Heart right ventricle (tissue), 16 donors: Measurements from ENCODE around the gene BMS1. TPM values are rescaled to one million over a fixed set of nuclear protein-coding genes. Genes with fewer than 3 reads are reported as not detected.
"Not testable (repeated sequence)": the region's sequence is repeated elsewhere in the genome, so short reads cannot be mapped to it uniquely, and the experiment has no call there.

Source experiments
- ATAC-seq, 8 donors: fragments of 200-7000 bp; cut with Tn5 transposase; one replicate each; pipeline ENCODE4 v1.9.1; 2020; ENCODE audit warnings: mild to moderate bottlenecking in 8 of 8, moderate library complexity in 8 of 8, moderate number of reproducible peaks in 1 of 8
- DNase-seq, 2 donors: peaks; one replicate each; pipeline ENCODE4 v3.0.0-alpha.2; 2020
- H3K27ac ChIP-seq, 10 donors: fragments of 200-600 bp; sonication (generic) in 2 of 10; one replicate each; pipeline versions ENCODE4 v1.5.0 to v1.8.0; 2020 to 2022; ENCODE audit warnings: mild to moderate bottlenecking in 3 of 10
- H3K27me3 ChIP-seq, 7 donors: fragments of 200-600 bp; one replicate each; pipeline ENCODE4 v1.8.0; 2021 to 2022; ENCODE audit warnings: mild to moderate bottlenecking in 2 of 7
- H3K36me3 ChIP-seq, 9 donors: fragments of 200-600 bp; sonication (generic) in 1 of 9; one replicate each; pipeline versions ENCODE4 v1.5.0 to v1.8.0; 2020 to 2022; ENCODE audit warnings: mild to moderate bottlenecking in 2 of 9
- H3K4me1 ChIP-seq, 9 donors: fragments of 200-600 bp; sonication (generic) in 1 of 9; one replicate each; pipeline versions ENCODE4 v1.5.0 to v1.8.0; 2020 to 2022; ENCODE audit warnings: mild to moderate bottlenecking in 4 of 9
- H3K4me3 ChIP-seq, 10 donors: fragments of 200-600 bp; sonication (generic) in 2 of 10; one replicate each; pipeline versions ENCODE4 v1.5.0 to v1.8.0; 2020 to 2022; ENCODE audit warnings: mild to moderate bottlenecking in 7 of 10, moderate library complexity in 2 of 10
- H3K9me3 ChIP-seq, 11 donors: fragments of 200-600 bp in 10 of 11; sonication (generic) in 2 of 11; one replicate each; pipeline versions ENCODE4 v1.5.0 to v1.8.0; 2013 to 2022; ENCODE audit warnings: mild to moderate bottlenecking in 2 of 11, control low read depth in 1 of 11, moderate library complexity in 1 of 11
- WGBS, 2 donors: extraction: QIAGEN DNeasy Blood & Tissue Kit; methylation state at CpG; one replicate each; pipeline ENCODE4 v1.1.7; 2013; ENCODE audit warnings: inconsistent platforms in 1 of 2; 5-methylcytosine and 5-hydroxymethylcytosine counted together
- intact Hi-C, 10 donors: fragments of 100-400 bp; cut with DNase I; formaldehyde crosslinking; loops; one replicate each; pipeline versions ENCODE4 v1.11.1 to v1.14.2; 2022
- polyA plus RNA-seq, 2 donors: library from polyadenylated mRNA; stranded (reverse); fragments of 200-250 nt; gene quantifications; one replicate each; pipeline ENCODE4 v1.2.3, GENCODE V29; 2013
- total RNA-seq, 10 donors: library from RNA; stranded (reverse); fragmentation: NEBNext Ultra II Directional in 3 of 10; extraction: Animal tissue kit (Norgen Biotek cat#: 25700) in 3 of 10; gene quantifications; one replicate each; pipeline versions ENCODE4 v1.2.1 to v1.2.4, GENCODE V29; 2021 to 2023
- TF ChIP-seq, protein P1 (sequence below), 9 donors: fragments of 200-600 bp; sonication (generic) in 2 of 9; IDR thresholded peaks; one replicate each; pipeline versions ENCODE4 v1.5.0 to v1.8.0; 2021 to 2022; ENCODE audit warnings: antibody characterized with exemption in 9 of 9, mild to moderate bottlenecking in 5 of 9, moderate library complexity in 1 of 9
- donor health status: Arrhythmogenic right ventricular cardiomyopathy.
- donor health status: ischemic (EF 13 %, LVEDD 7.1; RV severe dilation, severe dysfunction).
- donor health status: healthy with polysubstance abuse.
- donor health status: DM: no; HTN: yes; CAD: no.
- donor health status: DM: no; HTN: no; CAD: no.
- donor health status: ischemic (EF 25% LVEDD 6.9; RV normal size, moderate dysfunction).
- donor health status: ischemic (EF 25% LVEDD 5.7; RV mildly dilated, moderate dysfunction).
- donor health status: healthy.
- donor health status: DM: yes; HTN: yes; CAD: no.
- donor health status: Ischemic cardiomyopathy.
- donor health status: ischemic (EF 35%, LVEDD 5.7; RV mildly dilated, moderate dysfunction).
- donor health status: nonischemic (EF 11% LVEDD 7.7; RV severe dilation, severe dysfunction).
- donor health status: DM: yes; HTN: yes; CAD: no.
- donor health status: PGD.
- donor health status: ischemic (EF 29% LVEDD 5.4; RV normal size, mild dysfunction).
- donor health status: nonischemic (EF 23%, LVEDD 6.1; RV moderate dilation, normal function).

BMS1 gene
- total and polyA plus RNA-seq, 12 donors, result 8.0 to 16.5 (median 13.2) TPM

DNA sequence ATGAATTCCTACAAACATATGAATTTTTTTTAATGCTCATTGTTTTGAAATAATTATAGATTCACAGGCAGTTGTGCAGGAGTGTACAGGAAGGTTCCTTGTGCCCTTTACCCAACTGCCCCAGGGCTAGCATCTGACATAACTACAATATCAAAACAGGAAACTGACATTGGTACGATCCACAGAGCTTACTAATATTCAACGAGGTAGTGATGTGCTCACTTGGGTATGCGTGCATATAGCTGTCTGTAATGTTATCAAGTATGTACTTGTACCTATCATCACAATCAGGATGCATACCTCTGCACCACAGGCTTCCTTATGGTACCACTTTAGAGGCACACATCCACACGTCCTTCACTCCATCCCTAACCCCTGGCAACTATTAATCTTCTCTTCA, 68.3 kb downstream of the BMS1 start:
- Histone ChIP-seq H3K27me3 (peaks cover 0 to 42% (median 14%) of the 10 kb centered on the region in 7 donors), H3K36me3 (no peaks in the 10 kb centered on the region), H3K27ac (no peak overlapping the region), H3K9me3 (peaks cover 0 to 12% (median 0%) of the 10 kb centered on the region in 11 donors), H3K4me1 (no peaks in the 10 kb centered on the region), H3K4me3 (no peak overlapping the region)
- 32 to 34% methylated on average over 4 of the region's 4 CpGs for WGBS, 2 donors
- DNase-seq, result no peak
- intact Hi-C loops, result no loop called here
- ATAC-seq, result no peak
- TF ChIP-seq, protein P1, sequence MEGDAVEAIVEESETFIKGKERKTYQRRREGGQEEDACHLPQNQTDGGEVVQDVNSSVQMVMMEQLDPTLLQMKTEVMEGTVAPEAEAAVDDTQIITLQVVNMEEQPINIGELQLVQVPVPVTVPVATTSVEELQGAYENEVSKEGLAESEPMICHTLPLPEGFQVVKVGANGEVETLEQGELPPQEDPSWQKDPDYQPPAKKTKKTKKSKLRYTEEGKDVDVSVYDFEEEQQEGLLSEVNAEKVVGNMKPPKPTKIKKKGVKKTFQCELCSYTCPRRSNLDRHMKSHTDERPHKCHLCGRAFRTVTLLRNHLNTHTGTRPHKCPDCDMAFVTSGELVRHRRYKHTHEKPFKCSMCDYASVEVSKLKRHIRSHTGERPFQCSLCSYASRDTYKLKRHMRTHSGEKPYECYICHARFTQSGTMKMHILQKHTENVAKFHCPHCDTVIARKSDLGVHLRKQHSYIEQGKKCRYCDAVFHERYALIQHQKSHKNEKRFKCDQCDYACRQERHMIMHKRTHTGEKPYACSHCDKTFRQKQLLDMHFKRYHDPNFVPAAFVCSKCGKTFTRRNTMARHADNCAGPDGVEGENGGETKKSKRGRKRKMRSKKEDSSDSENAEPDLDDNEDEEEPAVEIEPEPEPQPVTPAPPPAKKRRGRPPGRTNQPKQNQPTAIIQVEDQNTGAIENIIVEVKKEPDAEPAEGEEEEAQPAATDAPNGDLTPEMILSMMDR (IDR thresholded peaks at IDR 0.05), result no peak

DNA sequence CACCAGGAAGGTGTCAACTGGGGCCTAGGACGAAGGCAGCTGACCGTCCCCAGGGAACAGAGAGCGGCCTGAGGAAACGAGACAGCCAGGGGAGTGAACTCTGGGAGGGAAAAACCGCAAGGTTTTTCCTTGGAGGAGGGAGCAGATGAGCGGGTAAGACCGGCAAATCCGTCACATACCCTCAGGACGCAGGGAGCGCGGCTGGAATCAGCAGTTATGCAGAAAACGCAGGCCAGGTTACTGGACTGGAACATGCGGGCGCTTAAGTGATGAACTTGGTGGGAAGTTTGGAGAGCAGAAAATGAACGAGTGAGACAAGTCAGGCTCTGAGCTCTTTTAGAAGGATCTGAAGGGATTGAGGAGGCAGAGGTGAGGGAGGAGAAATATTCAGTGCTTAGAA, 76.7 kb downstream of the BMS1 start:
- TF ChIP-seq, protein P1 (IDR thresholded peaks at IDR 0.05), result no peak
- Histone ChIP-seq H3K27ac (no peak overlapping the region), H3K9me3 (no peaks in the 10 kb centered on the region), H3K36me3 (no peaks in the 10 kb centered on the region), H3K4me1 (no peaks in the 10 kb centered on the region), H3K4me3 (no peak overlapping the region), H3K27me3 (peaks cover 0 to 66% (median 48%) of the 10 kb centered on the region in 7 donors)
- ATAC-seq (no peak), DNase-seq (no peak)
- intact Hi-C loops, result no loop called here
- 42 to 48% methylated on average over 15 of the region's 15 CpGs for WGBS, 2 donors

DNA sequence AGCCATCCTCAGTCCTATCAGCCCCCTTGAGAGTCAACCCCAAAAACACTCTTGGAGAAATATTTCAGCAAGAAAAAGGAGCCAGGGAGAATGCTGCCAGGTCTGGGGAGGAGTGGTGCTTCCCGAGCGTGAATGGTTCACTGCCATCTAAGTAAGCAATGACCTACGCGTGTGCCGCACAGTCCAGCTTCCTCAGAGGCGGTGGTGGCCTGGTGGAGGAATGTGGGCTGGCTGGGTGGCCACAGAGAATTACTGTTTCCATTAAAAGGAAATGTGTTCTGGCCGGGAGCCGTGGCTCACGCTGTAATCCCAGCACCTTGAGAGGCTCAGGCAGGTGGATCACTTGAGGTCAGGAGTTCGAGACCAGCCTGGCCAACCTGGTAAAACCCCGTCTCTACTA, 77.4 kb downstream of the BMS1 start:
- intact Hi-C loops, H3K36me3 ChIP-seq, ATAC-seq, H3K9me3 ChIP-seq, H3K4me1 ChIP-seq, DNase-seq, H3K27ac ChIP-seq, H3K4me3 ChIP-seq: not testable (repeated sequence)
- WGBS, 2 donors, result 73 to 79% methylated on average over 11 of the region's 11 CpGs
- peaks cover 0 to 70% (median 53%) of the 10 kb centered on the region in 7 donors for H3K27me3 ChIP-seq

DNA sequence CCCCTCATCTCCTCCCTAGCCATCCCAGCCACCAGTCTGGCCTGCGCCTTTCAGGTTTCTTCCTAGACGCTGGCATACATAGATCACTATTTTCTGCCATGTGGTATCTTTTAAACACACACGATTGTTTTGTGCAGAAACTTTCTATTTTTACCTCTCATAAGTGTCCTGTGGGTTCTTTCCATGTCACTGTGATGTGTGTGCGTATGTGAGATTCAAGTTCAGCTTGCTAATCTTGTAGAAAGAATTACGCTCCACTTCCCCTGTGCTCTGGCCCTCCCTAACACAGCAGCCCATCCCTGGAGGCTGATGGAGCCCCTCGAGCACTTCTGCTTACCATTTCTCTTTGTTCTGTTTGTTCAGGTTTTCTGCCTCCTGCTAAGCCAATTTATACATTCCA, 80.2 kb downstream of the BMS1 start:
- DNase-seq, H3K4me3 ChIP-seq, intact Hi-C loops, ATAC-seq, H3K9me3 ChIP-seq, H3K36me3 ChIP-seq, H3K27ac ChIP-seq: not testable (repeated sequence)
- WGBS, 2 donors, result 59 to 62% methylated on average over 6 of the region's 6 CpGs
- peaks cover 0 to 14% (median 9%) of the 10 kb centered on the region in 9 donors for H3K4me1 ChIP-seq
- H3K27me3 ChIP-seq, result peaks cover 0 to 82% (median 66%) of the 10 kb centered on the region in 7 donors

DNA sequence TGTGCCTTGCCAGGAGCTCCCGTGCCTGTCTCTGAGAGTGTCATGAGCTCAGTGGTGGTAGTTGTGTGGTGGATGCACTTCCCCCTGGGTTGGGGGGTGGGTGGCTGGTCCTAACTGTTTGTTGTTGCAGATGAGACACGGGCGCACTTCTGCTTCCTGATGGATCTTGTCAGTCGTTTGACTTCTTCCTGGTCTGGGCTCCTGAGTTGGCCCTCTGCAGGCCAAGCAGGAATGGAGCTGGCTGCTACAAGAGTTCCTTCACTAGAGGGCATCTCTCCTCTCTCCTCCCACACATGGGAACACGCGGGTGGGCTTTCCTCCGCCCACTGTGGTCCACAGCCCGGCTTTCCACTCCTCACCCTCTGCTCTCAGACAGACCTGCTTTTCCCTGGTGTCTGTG, 82.0 kb downstream of the BMS1 start:
- Histone ChIP-seq H3K36me3 (no peaks in the 10 kb centered on the region), H3K27me3 (peaks cover 0 to 70% (median 56%) of the 10 kb centered on the region in 7 donors), H3K9me3 (no peaks in the 10 kb centered on the region), H3K4me3 (no peak overlapping the region), H3K4me1 (peaks cover 0 to 14% (median 9%) of the 10 kb centered on the region in 9 donors), H3K27ac (no peak overlapping the region)
- intact Hi-C loops, result no loop called here
- DNase-seq (no peak), ATAC-seq (no peak)
- TF ChIP-seq, protein P1 (IDR thresholded peaks at IDR 0.05), result peak in 3 of 9 donors; percentile 29 to 41 (median 35)
- 15 to 21% methylated on average over 8 of the region's 8 CpGs for WGBS, 2 donors
